Transverse colon (tissue), 4 donors: ENCODE measurements around the gene ZNF653.

Source experiments
- EP300 ChIP-seq: sonication (generic); formaldehyde crosslinking; IDR thresholded peaks from one replicate; pipeline ENCODE4 v1.6.1; 2017; ENCODE audit warnings: antibody characterized with exemption, low read depth
- POLR2A ChIP-seq: fragments of 450-650 bp; IDR thresholded peaks from one replicate; pipeline ENCODE4 v1.6.1; 2016; ENCODE audit warnings: antibody characterized with exemption, mild to moderate bottlenecking, moderate library complexity
- POLR2AphosphoS5 ChIP-seq, 3 donors: sonication (generic); formaldehyde crosslinking; IDR thresholded peaks; one replicate each; pipeline ENCODE4 v1.6.1; 2016; ENCODE audit warnings: antibody characterized with exemption in 3 of 3
- TF ChIP-seq, protein P1 (sequence below), 5 experiments: fragments of 200-600 bp in 3 of 5; fragments of 450-650 bp in 2 of 5; sonication (generic) in 3 of 5; IDR thresholded peaks; 1 replicate in 2 of 5; 2 replicates in 3 of 5; pipeline ENCODE4 v1.5.1; 2016 to 2017; ENCODE audit warnings: antibody characterized with exemption in 5 of 5, inconsistent platforms in 3 of 5, mild to moderate bottlenecking in 2 of 5, moderate library complexity in 1 of 5

DNA sequence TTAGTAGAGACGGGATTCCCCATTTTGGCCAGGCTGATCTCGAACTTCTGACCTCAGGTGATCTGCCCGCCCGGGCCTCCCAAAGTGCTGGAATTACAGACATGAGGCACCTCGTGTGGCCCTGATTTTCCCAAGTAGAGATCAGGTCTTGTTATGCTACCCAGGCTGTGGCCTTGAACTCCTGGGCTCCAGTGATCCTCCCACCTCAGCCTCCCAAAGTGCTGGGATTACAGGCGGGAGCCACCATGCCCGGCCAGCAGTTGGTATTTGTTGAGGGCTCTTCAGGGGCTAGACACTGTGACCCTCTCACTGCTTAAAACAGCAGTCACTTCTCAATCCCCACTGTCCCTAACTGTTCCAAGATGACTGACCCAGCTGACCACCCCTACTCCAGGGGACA lies 16.3 kb downstream of the ZNF653 start:
- TF ChIP-seq, protein P1, sequence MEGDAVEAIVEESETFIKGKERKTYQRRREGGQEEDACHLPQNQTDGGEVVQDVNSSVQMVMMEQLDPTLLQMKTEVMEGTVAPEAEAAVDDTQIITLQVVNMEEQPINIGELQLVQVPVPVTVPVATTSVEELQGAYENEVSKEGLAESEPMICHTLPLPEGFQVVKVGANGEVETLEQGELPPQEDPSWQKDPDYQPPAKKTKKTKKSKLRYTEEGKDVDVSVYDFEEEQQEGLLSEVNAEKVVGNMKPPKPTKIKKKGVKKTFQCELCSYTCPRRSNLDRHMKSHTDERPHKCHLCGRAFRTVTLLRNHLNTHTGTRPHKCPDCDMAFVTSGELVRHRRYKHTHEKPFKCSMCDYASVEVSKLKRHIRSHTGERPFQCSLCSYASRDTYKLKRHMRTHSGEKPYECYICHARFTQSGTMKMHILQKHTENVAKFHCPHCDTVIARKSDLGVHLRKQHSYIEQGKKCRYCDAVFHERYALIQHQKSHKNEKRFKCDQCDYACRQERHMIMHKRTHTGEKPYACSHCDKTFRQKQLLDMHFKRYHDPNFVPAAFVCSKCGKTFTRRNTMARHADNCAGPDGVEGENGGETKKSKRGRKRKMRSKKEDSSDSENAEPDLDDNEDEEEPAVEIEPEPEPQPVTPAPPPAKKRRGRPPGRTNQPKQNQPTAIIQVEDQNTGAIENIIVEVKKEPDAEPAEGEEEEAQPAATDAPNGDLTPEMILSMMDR (IDR thresholded peaks at IDR 0.05): no peak
- TF ChIP-seq POLR2A: no peak
- no peak for TF ChIP-seq EP300
- TF ChIP-seq POLR2AphosphoS5 (IDR thresholded peaks at IDR 0.05): no peak
